MM.1S (cell line): ENCODE measurements around the gene CLN5.

Experiments used
- CTCF ChIP-seq: fragments of 300-600 bp; sonication (generic); IDR thresholded peaks from 2 replicates; pipeline ENCODE4 v1.5.1; 2016; ENCODE audit warnings: antibody characterized with exemption, low read length, mixed read lengths
- EZH2phosphoT487 ChIP-seq: fragments of 300-600 bp; sonication (generic); IDR thresholded peaks from 2 replicates; pipeline ENCODE4 v1.6.1; 2018; ENCODE audit warnings: antibody characterized with exemption, low read length

DNA sequence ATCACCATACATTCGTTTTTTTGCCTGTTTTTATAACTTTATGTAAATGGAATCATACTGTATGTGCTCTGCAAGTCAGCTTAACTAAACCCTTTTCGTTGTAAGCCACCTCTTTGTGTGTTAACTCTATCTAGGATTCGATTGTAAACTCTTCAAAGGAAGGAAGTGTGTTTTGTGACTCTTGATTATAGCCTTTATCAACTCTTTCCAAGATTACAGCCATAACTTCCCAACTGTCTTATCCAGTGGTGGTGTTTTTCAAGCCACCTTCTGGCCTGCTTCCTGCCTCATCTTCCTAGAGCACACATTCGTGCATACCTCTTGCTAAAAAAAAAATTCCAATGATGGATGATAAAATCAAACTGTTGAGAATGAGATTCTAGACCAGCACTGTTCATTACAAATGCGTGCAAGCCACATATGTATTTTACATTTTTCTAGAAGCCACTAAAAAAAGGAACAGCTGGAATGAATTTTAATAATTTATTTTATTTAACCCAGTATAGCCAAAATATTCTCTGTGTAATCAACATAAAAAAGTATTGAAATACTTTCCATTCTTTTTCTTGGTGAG lies 47.1 kb downstream of the CLN5 start:
- no peak for TF ChIP-seq CTCF
- TF ChIP-seq EZH2phosphoT487, result no peak
